Measurements from ENCODE around the gene GLIS1.

GLIS1 gene

DNA sequence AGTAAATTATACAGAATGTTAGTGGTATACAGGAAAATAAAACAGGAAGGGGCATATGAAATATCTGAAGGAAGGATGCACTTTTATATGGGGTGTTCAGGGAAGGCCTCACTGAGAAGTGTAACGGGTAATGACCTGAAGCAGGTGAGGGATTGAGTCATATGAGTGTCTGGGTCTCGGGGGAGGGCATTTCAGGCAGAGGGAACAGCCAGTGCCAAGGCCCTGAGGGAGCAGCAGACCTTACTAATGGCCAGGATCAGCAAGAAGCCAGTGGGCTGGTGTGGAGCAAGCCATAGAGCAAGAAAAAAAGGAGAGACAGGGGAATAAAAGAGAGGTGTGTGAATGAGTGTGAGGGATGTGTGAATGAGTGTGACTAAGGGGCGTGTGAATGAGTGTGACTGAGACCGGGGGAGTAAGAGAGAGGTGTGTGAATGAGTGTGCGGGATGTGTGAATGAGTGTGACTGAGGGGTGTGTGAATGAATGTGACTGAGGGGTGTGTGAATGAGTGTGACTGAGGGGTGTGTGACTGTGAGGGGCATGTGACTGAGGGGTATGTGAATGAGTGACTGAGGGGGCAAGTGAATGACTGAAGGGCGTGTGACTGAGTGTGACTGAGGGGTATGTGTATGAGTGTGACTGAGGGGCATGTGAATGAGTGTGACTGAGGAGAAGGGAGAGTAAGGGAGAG is 107.2 kb downstream of the GLIS1 start:
- no peak for DNase-seq

DNA sequence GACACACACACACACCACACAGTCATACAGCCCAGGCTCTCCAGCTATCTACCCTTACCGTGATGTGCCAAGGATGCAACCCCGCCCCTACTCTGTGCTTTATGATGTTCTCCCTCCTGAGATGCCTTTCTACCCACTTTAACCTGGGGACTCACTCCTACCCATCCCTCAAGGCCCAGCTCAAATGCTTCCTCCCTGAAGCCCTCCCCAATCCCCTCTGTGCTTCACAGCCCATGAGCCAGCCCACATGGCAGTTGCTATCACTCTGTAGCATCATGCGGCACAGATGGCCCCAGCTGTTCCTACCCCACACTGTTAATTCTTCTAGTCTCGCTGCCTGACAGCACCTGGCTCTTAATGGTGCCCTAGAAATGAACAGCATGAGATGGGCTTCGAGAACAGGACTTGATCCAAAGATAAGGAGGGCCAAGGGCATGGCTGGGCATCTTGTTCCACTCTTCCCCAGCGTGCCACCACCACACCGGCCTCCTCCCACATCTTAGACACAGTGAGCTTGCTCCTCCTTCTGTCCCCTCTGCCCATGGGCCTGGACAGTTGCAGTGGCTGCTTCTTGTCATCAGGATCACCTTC is 109.8 kb downstream of the GLIS1 start:
- no peak for DNase-seq

GRCh38 chr1:53628286-53628955 is 110.5 kb downstream of the GLIS1 start:
- DNase-seq = no peak

GRCh38 chr1:53627666-53628065 is 111.3 kb downstream of the GLIS1 start:
- DNase-seq = no peak

GRCh38 chr1:53627031-53627430 is 111.9 kb downstream of the GLIS1 start:
- DNase-seq = no peak

- no peak for DNase-seq
These were observed 112.3 kb downstream of the GLIS1 start for GRCh38 chr1:53626616-53627015.

- DNase-seq = no peak
These were observed 113.0 kb downstream of the GLIS1 start for GRCh38 chr1:53625766-53626520.

- DNase-seq = no peak
These were observed 113.9 kb downstream of the GLIS1 start for GRCh38 chr1:53625049-53625448.

DNA sequence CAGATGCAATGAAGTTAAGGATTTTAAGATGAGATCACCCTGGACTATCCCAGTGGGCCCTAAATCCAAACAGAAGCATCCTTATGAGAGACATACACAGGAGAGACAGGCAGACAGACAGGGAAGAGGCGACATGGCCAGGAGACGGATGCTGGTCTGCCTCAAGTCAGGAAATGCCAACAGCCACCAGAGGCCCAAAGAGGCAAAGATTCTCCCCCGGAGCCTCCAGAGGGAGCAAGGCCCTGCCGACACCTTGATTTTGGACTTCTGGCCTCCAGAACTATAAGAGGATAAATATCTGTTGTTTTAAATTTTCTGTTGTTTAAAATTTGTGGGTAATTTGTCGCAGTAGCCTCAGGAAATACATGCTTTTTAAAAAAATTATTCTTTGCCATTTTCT is 116.4 kb downstream of the GLIS1 start:
- DNase-seq = no peak

- no peak for DNase-seq
These were observed 117.8 kb downstream of the GLIS1 start for GRCh38 chr1:53621144-53621543.

DNA sequence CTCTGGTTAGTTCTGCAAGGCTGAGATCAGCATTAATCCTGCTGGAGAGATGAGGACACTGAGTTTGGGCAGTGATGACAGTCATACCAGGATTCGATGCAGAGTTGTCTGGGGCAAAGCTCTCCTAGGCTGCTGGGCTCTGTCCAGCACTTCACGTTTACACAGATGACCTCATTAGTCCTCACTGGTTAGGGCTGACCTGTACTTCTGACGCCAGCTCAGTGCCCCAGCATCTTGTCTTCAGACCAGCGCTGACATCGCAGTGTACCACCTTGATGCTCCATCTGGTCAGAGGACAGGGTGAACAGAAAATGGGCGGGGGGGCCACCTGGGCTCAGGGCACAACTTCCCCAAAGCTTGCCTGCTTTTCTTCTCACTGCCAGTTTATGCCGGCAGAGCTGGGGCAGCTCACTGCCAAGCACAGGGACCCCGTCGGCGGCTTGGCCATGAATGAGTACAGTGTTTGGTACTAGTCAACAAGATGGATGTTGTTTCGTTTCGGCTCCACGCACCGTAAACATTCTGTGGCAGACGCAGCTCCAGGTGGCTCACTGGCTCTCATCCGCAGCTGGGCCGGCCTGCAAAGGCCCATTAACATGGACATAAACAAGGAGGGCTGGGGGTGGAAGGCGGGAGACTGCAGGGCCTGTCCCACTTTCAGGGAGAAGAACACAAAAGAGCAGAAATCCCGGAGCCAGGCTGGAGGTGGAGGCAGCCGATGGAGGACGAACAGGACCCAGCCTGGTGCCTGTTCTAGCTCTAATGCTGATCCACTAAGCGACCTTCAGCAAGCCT is 118.7 kb downstream of the GLIS1 start:
- DNase-seq = no peak

GRCh38 chr1:53619367-53620060 is 119.5 kb downstream of the GLIS1 start:
- no peak for DNase-seq

DNA sequence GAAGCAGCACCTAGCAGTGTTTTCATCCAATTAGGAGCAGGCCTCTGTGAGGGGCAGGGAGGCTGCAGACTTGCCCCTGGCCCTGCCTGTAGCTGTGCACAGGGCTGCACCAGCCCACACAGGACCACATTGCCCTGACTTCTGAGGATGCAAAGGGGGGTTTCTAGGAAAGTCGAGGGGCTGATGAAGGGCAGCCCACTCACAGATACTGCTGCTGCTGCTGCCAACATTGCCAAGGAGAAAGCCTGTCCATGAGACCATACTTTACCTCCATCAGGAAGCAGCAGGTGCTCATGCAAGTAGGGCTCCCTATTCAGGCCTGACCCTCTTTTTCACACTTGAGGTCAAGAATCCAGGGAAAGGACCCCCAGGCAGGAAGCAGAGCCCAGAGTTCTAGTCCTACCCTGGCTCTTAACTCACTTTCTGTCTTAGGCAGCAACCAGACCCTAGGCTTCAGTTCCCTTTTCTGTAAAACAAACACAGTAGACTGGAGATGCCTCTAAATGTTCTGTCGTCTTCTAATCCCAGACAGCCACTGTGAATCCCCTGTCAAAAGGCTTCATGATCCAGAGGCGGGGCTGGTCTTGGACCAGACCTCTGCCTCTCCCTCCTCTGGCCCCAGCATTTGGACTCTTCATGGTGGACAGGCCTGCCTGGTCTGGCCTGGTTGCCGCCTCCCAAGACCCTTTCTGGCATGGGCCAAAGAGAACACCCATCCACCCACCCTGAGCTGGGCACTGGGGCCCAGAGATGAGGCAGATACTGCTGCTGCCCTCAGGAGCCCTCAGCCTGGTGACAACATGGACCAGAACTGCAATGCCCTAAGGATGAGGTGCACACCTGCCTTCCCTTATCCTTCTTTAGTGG is 120.2 kb downstream of the GLIS1 start:
- DNase-seq = no peak

- no peak for DNase-seq
These were observed 121.0 kb downstream of the GLIS1 start for GRCh38 chr1:53617851-53618499.

DNA sequence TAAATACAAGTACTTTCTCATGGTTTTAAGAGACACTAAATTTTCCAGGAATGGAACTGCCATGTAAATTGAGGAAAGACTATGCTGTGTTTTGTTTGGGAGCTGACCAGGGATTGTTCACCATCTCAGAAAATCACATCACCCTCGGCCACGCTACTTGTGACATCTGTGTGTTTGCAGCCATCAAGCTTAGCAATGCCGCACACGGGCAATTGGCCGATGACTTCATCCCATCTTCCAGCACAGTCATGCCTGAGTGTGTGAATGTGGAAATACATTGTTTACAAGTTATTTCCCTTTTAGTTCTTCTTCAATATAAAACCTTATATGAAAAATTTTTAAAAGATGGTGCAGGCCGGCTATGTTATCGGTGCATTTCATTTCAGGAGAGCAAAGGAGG is 121.6 kb downstream of the GLIS1 start:
- DNase-seq = no peak

- no peak for DNase-seq
These were observed 122.0 kb downstream of the GLIS1 start for GRCh38 chr1:53616927-53617326.

DNA sequence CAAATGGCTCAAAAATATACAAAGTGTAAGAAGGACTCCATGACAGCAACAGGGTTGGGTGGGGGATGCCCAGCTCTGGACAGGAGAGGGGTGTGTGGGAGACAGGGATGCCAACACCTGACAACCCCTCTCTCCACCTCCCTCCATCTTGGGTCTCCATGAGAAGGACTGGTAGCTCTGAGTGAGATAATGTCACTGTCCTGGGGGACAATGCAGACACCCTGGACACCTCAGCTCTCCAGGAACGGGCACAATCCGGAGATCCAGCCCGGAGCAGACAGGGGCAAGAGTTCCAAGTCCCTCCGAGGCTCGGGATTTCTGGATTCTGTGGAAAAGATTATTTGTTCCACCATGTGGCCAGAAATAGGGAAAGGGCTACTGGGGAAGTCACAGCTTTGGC is 122.5 kb downstream of the GLIS1 start:
- DNase-seq = no peak

DNA sequence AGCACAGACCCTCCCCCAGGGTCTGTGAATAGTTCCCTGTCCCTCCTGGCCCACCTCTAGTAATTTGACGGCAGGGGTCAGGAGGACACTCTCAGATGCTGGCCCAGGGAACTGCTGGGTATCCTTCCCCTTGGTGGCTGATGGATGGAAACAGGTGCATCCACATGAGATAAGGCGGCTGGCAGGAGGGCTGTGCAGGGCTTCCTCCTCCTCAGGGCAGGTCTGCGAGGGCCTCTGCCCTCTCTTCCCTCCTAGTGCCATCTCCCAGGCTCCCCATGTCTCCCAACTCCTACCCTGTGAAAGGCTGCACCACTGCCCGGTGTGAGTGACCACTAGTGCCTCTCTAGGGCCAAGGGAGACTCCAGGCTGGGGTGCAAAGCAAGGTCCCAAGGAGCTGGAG is 123.9 kb downstream of the GLIS1 start:
- DNase-seq = no peak

GRCh38 chr1:53614231-53615021 is 124.5 kb downstream of the GLIS1 start:
- no peak for DNase-seq

DNA sequence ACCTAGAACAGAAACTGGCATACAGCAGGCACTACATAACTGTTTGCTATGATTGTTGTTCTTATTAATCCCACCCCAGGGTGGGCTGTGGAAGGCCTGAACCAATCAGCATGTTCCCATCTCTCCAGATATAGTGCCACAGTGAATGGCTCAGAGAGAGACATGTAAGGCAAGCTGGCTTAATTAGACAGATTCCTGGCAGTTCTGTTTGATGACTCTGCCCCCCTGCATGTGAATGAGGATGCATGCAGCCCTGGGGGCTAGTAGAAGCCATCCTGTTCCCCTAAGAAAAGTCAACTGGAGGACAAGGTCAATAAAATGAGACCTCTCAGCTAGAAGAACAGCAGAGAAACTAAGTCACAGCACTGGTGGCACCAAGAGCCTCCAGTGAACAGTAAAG is 130.3 kb downstream of the GLIS1 start:
- DNase-seq = no peak

Measured in NCI-H226 (cell line).